HepG2 (cell line): ENCODE measurements around the gene ZNF3. TPM values are rescaled to one million over a fixed set of nuclear protein-coding genes. Genes with fewer than 3 reads are reported as not detected.
A peak's percentile ranks its signal among the peaks of the same experiment; 100 is the strongest.

Experiments used
- BRD4 ChIP-seq: sonication (generic); formaldehyde crosslinking; IDR thresholded peaks from 2 replicates; pipeline ENCODE4 v1.4.0; 2020; ENCODE audit warnings: missing genetic modification reagents
- MBD4 ChIP-seq: IDR thresholded peaks from 2 replicates; pipeline ENCODE4 v1.6.1; 2012; ENCODE audit warnings: low read length, inconsistent platforms, borderline replicate concordance
- MTF1 ChIP-seq: sonication (generic); formaldehyde crosslinking; IDR thresholded peaks from 2 replicates; pipeline ENCODE4 v1.5.0; 2020; ENCODE audit warnings: missing genetic modification reagents
- SKI ChIP-seq: fragments of 450-650 bp; IDR thresholded peaks from one replicate; pipeline ENCODE4 v1.6.1; 2018; ENCODE audit warnings: mild to moderate bottlenecking; ENCODE audit not compliant: partially characterized antibody
- ZNF121 ChIP-seq: sonication (generic); formaldehyde crosslinking; IDR thresholded peaks from 2 replicates; pipeline ENCODE4 v1.5.0; 2020; ENCODE audit warnings: mild to moderate bottlenecking, missing genetic modification reagents
- ZNF446 ChIP-seq: sonication (generic); formaldehyde crosslinking; IDR thresholded peaks from 2 replicates; pipeline ENCODE4 v1.5.0; 2020; ENCODE audit warnings: mild to moderate bottlenecking, missing genetic modification reagents
- ZNF781 ChIP-seq: sonication (generic); formaldehyde crosslinking; IDR thresholded peaks from 2 replicates; pipeline ENCODE4 v1.5.1; 2020; ENCODE audit warnings: borderline replicate concordance, mild to moderate bottlenecking, missing genetic modification reagents; ENCODE audit errors: not compliant biosample characterization
- polyA plus RNA-seq, 8 experiments: library from polyadenylated mRNA; depleted of rRNA in 3 of 8; stranded (reverse) in 7 of 8; unstranded in 1 of 8; fragments of >200 nt; fragmentation: Illumina TruSeq in 4 of 8; extraction: Trizol in 4 of 8; gene quantifications; 2 replicates each; pipeline versions ENCODE4 v1.2.1 to v1.2.3, GENCODE V29; 2011 to 2016; ENCODE audit warnings: low read depth in 4 of 8, missing spikeins in 1 of 8, mixed read lengths in 1 of 8; ENCODE audit not compliant: insufficient read depth in 1 of 8
- total RNA-seq, 5 experiments: library from RNA; depleted of rRNA; stranded (reverse); fragments of >200 nt; fragmentation: Illumina TruSeq; extraction: Trizol; gene quantifications; 2 replicates each; pipeline ENCODE4 v1.2.3, GENCODE V29; 2016; ENCODE audit warnings: low read depth in 1 of 5
- TF ChIP-seq, protein P1 (sequence below): IDR thresholded peaks from 2 replicates; pipeline ENCODE4 v1.6.1; 2016; ENCODE audit warnings: low read depth, missing genetic modification reagents, missing compliant biosample characterization
- TF ChIP-seq, protein P2 (sequence below): sonication (generic); formaldehyde crosslinking; conservative IDR thresholded peaks from 2 replicates; pipeline ENCODE4 v1.5.0; 2020; ENCODE audit warnings: missing genetic modification reagents
- TF ChIP-seq, protein P3 (sequence below): sonication (generic); formaldehyde crosslinking; IDR thresholded peaks from 2 replicates; pipeline ENCODE4 v1.5.0; 2020; ENCODE audit warnings: mild to moderate bottlenecking, missing genetic modification reagents, borderline replicate concordance
- TF ChIP-seq, protein P4 (sequence below): IDR thresholded peaks from 2 replicates; pipeline ENCODE4 v1.6.1; 2012; ENCODE audit warnings: inconsistent platforms
- TF ChIP-seq, protein P5 (sequence below): sonication (generic); formaldehyde crosslinking; IDR thresholded peaks from 2 replicates; pipeline ENCODE4 v1.8.1; 2023; ENCODE audit warnings: missing genetic modification reagents, mild to moderate bottlenecking, borderline replicate concordance

The ZNF3 gene
- total and polyA plus RNA-seq, 2 of the 13 experiments (the other 11 are each of a cell fraction or from before 2014, with no cell fraction given): 33.7 to 56.9 TPM

DNA sequence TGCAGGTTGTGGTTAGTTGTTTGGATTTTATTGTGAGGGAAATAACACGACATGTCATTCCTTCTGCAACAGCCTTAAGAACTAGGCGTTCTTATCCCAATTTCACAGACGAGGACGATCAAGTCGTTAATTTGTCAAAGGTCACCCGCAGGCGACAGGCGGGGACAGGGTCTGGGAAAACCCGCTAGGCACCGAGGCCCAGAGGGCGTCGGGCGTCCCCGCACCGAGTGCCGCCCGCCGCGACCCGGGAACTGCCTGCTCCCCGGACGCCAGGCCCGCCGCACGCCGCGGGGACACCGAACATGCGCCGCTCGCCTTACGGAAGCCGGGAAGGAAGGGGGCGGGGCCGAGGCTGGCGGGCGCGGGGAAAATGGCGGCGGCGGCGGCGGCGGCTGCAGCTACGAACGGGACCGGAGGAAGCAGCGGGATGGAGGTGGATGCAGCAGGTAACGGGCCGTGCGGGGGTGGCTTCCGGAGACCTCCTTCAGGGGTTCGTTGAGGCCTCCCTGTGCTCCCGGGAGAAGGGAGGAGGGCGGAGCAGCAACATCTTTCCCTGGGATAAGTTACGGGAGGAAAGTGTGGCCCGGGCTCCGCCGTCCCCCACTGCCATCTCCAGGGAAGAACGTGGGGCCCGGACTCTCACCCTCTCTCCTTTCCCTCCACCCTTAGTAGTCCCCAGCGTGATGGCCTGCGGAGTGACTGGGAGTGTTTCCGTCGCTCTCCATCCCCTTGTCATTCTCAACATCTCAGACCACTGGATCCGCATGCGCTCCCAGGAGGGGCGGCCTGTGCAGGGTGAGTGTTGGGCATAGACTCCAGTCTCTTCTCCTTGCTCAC lies 7.3 kb upstream of the ZNF3 start, which contains the start of gene COPS6 (continued):
- TF ChIP-seq, protein P1, sequence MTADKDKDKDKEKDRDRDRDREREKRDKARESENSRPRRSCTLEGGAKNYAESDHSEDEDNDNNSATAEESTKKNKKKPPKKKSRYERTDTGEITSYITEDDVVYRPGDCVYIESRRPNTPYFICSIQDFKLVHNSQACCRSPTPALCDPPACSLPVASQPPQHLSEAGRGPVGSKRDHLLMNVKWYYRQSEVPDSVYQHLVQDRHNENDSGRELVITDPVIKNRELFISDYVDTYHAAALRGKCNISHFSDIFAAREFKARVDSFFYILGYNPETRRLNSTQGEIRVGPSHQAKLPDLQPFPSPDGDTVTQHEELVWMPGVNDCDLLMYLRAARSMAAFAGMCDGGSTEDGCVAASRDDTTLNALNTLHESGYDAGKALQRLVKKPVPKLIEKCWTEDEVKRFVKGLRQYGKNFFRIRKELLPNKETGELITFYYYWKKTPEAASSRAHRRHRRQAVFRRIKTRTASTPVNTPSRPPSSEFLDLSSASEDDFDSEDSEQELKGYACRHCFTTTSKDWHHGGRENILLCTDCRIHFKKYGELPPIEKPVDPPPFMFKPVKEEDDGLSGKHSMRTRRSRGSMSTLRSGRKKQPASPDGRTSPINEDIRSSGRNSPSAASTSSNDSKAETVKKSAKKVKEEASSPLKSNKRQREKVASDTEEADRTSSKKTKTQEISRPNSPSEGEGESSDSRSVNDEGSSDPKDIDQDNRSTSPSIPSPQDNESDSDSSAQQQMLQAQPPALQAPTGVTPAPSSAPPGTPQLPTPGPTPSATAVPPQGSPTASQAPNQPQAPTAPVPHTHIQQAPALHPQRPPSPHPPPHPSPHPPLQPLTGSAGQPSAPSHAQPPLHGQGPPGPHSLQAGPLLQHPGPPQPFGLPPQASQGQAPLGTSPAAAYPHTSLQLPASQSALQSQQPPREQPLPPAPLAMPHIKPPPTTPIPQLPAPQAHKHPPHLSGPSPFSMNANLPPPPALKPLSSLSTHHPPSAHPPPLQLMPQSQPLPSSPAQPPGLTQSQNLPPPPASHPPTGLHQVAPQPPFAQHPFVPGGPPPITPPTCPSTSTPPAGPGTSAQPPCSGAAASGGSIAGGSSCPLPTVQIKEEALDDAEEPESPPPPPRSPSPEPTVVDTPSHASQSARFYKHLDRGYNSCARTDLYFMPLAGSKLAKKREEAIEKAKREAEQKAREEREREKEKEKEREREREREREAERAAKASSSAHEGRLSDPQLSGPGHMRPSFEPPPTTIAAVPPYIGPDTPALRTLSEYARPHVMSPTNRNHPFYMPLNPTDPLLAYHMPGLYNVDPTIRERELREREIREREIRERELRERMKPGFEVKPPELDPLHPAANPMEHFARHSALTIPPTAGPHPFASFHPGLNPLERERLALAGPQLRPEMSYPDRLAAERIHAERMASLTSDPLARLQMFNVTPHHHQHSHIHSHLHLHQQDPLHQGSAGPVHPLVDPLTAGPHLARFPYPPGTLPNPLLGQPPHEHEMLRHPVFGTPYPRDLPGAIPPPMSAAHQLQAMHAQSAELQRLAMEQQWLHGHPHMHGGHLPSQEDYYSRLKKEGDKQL (CRISPR knock-in tag): no peak
- TF ChIP-seq, protein P2, sequence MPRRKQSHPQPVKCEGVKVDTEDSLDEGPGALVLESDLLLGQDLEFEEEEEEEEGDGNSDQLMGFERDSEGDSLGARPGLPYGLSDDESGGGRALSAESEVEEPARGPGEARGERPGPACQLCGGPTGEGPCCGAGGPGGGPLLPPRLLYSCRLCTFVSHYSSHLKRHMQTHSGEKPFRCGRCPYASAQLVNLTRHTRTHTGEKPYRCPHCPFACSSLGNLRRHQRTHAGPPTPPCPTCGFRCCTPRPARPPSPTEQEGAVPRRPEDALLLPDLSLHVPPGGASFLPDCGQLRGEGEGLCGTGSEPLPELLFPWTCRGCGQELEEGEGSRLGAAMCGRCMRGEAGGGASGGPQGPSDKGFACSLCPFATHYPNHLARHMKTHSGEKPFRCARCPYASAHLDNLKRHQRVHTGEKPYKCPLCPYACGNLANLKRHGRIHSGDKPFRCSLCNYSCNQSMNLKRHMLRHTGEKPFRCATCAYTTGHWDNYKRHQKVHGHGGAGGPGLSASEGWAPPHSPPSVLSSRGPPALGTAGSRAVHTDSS (CRISPR knock-in tag): no peak
- TF ChIP-seq SKI: peak; percentile 42
- TF ChIP-seq ZNF121 (CRISPR knock-in tag): peak; percentile 24; the same call in 1 of the 2 replicates
- peak; percentile 31 for TF ChIP-seq ZNF781 (CRISPR knock-in tag)
- TF ChIP-seq, protein P3, sequence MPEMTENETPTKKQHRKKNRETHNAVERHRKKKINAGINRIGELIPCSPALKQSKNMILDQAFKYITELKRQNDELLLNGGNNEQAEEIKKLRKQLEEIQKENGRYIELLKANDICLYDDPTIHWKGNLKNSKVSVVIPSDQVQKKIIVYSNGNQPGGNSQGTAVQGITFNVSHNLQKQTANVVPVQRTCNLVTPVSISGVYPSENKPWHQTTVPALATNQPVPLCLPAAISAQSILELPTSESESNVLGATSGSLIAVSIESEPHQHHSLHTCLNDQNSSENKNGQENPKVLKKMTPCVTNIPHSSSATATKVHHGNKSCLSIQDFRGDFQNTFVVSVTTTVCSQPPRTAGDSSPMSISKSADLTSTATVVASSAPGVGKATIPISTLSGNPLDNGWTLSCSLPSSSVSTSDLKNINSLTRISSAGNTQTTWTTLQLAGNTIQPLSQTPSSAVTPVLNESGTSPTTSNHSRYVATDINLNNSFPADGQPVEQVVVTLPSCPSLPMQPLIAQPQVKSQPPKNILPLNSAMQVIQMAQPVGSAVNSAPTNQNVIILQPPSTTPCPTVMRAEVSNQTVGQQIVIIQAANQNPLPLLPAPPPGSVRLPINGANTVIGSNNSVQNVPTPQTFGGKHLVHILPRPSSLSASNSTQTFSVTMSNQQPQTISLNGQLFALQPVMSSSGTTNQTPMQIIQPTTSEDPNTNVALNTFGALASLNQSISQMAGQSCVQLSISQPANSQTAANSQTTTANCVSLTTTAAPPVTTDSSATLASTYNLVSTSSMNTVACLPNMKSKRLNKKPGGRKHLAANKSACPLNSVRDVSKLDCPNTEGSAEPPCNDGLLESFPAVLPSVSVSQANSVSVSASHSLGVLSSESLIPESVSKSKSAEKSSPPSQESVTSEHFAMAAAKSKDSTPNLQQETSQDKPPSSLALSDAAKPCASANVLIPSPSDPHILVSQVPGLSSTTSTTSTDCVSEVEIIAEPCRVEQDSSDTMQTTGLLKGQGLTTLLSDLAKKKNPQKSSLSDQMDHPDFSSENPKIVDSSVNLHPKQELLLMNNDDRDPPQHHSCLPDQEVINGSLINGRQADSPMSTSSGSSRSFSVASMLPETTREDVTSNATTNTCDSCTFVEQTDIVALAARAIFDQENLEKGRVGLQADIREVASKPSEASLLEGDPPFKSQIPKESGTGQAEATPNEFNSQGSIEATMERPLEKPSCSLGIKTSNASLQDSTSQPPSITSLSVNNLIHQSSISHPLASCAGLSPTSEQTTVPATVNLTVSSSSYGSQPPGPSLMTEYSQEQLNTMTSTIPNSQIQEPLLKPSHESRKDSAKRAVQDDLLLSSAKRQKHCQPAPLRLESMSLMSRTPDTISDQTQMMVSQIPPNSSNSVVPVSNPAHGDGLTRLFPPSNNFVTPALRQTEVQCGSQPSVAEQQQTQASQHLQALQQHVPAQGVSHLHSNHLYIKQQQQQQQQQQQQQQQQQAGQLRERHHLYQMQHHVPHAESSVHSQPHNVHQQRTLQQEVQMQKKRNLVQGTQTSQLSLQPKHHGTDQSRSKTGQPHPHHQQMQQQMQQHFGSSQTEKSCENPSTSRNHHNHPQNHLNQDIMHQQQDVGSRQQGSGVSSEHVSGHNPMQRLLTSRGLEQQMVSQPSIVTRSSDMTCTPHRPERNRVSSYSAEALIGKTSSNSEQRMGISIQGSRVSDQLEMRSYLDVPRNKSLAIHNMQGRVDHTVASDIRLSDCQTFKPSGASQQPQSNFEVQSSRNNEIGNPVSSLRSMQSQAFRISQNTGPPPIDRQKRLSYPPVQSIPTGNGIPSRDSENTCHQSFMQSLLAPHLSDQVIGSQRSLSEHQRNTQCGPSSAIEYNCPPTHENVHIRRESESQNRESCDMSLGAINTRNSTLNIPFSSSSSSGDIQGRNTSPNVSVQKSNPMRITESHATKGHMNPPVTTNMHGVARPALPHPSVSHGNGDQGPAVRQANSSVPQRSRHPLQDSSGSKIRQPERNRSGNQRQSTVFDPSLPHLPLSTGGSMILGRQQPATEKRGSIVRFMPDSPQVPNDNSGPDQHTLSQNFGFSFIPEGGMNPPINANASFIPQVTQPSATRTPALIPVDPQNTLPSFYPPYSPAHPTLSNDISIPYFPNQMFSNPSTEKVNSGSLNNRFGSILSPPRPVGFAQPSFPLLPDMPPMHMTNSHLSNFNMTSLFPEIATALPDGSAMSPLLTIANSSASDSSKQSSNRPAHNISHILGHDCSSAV: peak; percentile 65; the same call in 1 of the 2 replicates
- no peak for TF ChIP-seq MBD4
- TF ChIP-seq, protein P4, sequence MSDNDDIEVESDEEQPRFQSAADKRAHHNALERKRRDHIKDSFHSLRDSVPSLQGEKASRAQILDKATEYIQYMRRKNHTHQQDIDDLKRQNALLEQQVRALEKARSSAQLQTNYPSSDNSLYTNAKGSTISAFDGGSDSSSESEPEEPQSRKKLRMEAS: peak; percentile 98
- TF ChIP-seq, protein P5, sequence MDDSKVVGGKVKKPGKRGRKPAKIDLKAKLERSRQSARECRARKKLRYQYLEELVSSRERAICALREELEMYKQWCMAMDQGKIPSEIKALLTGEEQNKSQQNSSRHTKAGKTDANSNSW (CRISPR knock-in tag): peak; percentile 96; the same call in 1 of the 2 replicates
- TF ChIP-seq MTF1: no peak; the same call in 1 of the 2 replicates
- no peak; the same call in 1 of the 2 replicates for TF ChIP-seq ZNF446 (CRISPR knock-in tag)
- TF ChIP-seq BRD4: 0 out of 2 replicates have a peak, but pooled peaks have one; percentile 25
